NCI-H345 (cell line): ENCODE results near the gene UBTFL1.
"Not testable (repeated sequence)": the region's sequence is repeated elsewhere in the genome, so short reads cannot be mapped to it uniquely, and the experiment has no call there.

Experiments used
- DNase-seq: peaks from one replicate; lab custom pipeline; 2025; lab: John Stamatoyannopoulos, UW

The UBTFL1 gene

DNA sequence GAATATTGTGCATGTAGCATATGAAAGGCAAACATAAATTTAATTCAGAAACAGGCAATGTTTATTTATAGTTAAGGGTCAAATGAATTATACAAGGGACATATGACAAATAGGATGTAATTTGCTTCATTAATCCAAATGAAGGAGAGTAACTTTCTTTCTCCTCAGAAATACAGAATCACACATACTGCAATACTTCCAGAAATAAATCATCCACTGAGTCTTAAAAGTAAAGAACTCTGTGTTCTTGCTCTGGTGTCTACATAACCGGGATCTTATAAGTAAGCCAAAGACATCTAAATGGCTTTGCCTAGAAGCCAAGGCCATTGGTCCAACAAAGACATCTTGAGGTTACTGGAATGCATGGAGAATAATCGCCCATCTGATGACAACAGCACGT is at the start of gene UBTFL1:
UBTFL1 (plus strand) TSS at position 301 of the 400 bp plus-strand sequence; CDS start at position 301, 0 bp downstream.
- not testable (repeated sequence) for DNase-seq

DNA sequence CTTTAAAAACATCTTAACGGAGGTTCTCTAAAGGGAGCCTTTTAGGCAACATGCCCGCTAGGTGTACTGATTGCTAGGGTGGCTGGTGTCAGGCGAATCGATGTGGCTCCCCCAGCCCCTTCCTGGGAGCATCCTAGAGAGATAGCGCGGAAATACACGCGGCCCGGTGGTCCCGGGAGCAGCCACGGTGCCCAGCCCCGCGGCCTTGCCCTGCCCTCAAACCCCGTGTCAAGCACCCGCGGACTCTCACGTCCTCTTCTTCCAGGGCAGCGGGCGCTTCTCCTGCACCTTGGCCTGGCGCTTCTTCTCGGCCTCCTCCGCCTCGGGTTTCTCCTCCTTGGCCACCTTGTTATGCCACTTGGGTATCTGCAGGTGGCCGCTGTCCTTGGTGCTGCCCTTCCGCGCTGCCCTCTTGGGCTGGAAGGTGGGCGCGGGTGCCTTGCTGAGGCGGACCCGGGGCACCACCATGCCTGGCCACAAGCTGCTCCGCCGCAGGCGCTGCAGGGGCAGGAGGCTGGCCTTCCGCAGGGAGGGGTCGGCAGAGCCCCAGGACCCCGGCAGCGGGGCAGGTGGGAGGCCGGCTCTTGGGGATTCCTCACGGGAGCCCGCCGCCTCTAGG is 34.0 kb upstream of the UBTFL1 start:
- not testable (repeated sequence) for DNase-seq

DNA sequence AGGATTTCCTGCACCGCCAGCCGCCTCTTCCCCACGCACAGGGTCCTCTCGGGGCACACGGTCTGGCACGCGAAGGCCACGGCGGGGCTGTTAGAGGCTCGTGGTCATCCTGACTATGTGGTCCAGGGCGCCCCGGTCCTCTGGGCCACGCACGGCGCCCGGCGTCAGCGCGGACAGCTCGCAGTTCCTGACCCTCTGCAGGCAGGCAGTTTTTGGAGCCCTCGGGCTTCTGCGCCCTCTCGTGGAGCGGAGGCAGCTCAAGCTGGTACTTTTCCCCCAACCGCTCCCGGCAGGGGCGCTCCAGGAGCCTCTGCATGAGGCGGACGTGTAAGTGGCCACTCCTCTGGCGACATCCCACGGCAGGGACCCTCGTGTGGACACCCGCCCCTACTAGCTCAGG is 33.4 kb upstream of the UBTFL1 start:
- DNase-seq: not testable (repeated sequence)

DNA sequence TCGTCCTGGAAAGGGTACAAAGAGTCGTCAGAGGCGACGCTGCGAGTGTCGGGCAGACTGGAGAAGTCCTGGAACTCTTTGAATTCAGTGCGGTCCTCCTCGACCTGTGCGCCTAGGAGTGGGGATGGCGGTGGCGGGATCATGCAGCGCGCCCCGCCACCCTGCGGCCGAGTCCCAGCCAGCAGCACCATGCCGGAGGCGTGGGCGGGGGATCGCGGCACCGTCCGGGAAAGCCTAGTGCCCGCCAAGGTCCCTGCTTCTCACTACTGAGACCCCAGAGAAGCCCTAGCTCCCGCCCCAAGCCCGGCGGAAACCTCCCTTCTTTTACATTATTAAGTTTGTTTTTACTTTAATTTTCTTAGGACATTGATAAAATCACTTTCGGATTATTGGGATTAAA is 32.2 kb upstream of the UBTFL1 start:
- not testable (repeated sequence) for DNase-seq

DNA sequence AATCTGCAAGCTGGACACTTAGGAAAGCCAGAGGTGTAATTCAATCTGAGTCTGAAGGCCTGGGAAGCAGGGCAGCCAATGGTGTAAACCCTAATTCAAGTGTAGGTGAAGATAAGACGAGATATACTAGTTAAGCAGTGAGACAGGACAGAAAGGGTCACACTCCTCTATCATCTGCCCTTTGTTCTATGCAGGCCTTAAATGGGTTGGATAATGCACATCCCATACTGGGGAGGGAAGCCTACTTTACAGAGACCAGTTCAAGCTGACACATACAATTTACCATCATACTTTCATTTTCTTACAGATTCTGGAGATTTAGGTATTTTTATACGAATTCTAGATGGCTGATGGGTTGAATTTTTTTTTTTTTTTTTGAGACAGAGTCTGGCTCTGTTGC is 3.0 kb downstream of the UBTFL1 start:
- not testable (repeated sequence) for DNase-seq

DNA sequence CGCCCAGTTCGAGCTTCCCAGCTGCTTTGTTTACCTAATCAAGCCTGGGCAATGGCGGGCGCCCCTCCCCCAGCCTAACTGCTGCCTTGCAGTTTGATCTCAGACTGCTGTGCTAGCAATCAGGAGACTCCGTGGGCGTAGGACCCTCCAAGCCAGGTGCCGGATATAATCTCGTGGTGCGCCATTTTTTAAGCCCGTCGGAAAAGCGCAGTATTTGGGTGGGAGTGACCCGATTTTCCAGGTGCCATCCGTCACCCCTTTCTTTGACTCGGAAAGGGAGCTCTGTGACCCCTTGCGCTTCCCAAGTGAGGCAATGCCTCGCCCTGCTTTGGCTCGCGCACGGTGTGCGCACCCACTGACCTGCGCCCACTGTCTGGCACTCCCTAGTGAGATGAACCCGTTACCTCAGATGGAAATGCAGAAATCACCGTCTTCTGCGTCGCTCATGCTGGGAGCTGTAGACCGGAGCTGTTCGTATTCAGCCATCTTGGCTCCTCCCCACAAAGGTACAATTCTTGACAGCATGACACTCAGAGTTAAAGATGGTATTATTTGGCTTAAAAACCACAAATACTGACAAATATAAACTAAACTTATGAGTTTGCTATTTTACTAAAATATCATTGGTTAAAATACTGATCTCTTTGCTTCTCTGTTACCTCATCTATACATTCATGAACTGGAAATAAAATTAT is 9.6 kb downstream of the UBTFL1 start:
- DNase-seq: not testable (repeated sequence)

GRCh38 chr11:90098261-90098660 is 12.5 kb downstream of the UBTFL1 start:
- DNase-seq: not testable (repeated sequence)

DNA sequence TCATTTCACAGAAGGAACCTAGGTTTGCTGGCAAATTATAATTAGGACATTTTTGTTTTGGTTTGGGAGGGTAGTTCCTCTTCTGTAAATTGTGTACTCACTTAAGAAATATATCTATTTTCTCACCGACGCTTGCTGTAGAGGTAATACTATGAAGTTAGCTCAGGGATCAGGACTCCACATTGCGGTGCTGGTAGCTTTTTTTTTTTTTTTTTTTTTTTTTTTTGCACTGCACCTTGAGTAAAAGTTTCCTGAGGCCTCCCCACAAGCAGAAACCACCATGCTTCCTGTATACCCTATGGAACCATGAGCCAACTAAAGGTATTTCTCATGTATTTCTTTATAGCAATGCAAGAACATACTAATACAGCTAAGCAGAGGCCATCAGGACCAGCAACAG is 14.7 kb downstream of the UBTFL1 start:
- DNase-seq: no peak

DNA sequence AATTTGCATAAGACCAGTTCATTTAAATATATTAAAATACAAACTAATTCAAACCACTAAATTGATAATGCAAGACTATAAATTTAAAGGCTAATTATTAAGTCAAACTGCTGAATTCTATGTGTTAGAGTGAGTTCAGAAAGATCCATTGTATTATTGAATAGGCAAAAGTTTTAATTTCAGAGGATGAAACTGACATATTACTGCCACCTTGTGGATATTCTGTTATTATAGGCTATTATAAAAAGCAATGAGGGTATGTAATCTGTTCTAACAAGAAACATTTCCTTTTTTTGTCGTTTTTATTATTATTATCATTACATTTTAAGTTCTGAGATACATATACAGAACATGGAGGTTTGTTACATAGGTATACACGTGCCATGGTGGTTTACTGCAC is 27.8 kb downstream of the UBTFL1 start:
- no peak for DNase-seq

DNA sequence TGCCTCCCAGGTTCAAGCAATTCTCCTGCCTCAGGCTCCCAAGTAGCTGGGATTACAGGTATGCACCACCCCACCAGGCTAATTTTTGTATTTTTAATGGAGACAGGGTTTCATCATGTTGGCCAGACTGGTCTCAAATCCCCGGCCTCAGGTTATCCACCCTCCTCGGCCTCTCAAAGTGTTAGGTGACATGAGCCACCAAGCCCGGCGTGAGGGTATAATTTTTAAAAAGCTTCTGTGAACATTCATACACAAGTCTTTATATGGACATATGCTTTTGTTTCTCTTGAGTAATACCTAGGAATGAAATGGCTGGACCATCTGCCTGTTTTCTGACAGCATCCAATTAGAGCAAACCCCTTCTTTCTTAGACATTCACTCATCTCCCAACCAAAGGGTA is 34.4 kb downstream of the UBTFL1 start:
- no peak for DNase-seq

- DNase-seq: no peak
Measured at GRCh38 chr11:90124371-90124770, 38.6 kb downstream of the UBTFL1 start.

- no peak for DNase-seq
Measured at GRCh38 chr11:90124946-90125345, 39.2 kb downstream of the UBTFL1 start.

DNA sequence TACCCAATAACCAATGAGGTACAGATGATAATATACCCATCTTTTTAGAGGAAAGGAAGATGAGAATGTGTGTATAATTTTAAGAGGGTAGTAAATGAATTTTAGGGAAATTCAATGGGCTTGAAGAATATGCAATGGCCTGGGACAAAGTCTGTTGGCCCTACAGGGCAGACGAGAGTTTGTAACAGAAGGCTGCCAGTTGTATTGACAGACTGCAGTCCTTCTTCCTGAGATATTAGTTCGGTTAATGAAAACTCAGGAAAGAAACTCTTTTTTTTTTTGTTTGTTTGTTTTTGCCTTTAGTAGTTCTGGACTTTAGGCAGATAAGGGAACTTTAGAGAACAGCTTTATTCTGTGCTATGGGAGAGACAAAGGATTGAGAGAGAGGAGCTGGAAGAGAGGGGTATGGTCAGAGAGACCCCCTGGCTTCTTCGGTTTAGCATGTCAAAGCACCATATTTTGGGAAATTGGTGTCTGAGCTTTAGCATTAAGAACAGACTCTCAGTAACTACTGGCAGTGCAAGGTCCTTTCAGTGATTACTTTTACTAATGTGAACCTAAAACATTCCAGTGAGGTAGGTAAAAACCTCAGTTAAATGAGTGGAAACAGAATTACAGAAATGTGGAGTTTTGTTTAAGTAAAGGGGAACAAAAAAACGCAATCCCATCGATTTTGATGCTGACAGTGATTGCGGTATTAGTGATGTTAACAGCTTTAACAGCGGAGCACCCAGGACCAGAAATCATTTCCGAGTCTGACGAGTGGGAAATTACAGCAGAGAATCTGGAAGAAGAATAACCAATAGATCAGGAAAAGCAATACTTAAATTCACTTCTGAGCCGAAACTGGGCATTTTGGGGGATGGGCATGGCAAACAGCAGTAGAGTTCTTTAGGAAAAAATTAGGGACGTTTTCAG is 48.1 kb downstream of the UBTFL1 start:
- no peak for DNase-seq

DNA sequence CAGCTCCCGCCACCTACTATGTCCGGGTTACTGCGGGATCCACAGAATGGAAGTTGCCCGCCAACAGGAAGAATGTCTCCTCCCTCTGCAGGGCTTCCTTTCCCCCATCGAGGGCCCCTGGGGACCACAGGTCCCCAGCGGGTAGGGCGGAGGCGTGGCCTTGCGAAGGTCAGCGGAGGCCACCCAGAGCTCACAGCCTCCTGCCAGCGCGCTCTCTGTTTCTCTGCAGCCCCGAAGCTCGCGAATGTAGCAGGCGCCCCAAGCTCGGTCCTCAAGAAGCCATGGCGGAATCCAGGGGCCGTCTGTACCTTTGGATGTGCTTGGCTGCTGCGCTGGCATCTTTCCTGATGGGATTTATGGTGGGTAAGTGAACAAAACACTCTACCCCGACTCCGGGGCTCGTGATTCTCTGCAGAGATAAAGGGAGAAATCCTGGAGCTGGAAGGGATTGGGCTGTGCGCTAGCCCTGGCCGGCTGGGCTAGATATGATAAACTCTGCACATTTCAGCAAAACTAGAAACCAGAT is 48.8 kb downstream of the UBTFL1 start, which contains the start of gene NAALAD2:
NAALAD2 (plus strand) TSS at position 186 of the 526 bp plus-strand sequence; CDS start at position 282, 96 bp downstream.
- peak; percentile 18 for DNase-seq

- DNase-seq: no peak
Measured at GRCh38 chr11:90135016-90135415, 49.3 kb downstream of the UBTFL1 start.
